Tibial artery (tissue), 4 donors: ENCODE data around the gene DYRK4.

Experiments used
- DNase-seq, 2 donors: peaks; one replicate each; pipeline ENCODE4 v3.0.0-alpha.2; 2019
- H3K27ac ChIP-seq, 2 donors: fragments of 200-600 bp; sonication (generic) in 1 of 2; 1 replicate in 1 of 2; 2 replicates in 1 of 2; pipeline ENCODE4 v1.5.1; 2018 to 2019; ENCODE audit warnings: mild to moderate bottlenecking in 1 of 2
- H3K27me3 ChIP-seq, 2 donors: fragments of 200-600 bp; sonication (generic) in 1 of 2; one replicate each; pipeline versions ENCODE4 v1.5.1 to v1.6.0; 2016 to 2019
- H3K36me3 ChIP-seq, 3 donors: fragments of 200-600 bp; sonication (generic) in 2 of 3; one replicate each; pipeline ENCODE4 v1.5.1; 2016 to 2019; ENCODE audit warnings: mild to moderate bottlenecking in 2 of 3
- H3K4me1 ChIP-seq, 4 donors: fragments of 200-600 bp; sonication (generic) in 2 of 4; 1 replicate in 3 of 4; 2 replicates in 1 of 4; pipeline ENCODE4 v1.5.1; 2016 to 2019
- H3K4me3 ChIP-seq, 2 donors: fragments of 200-600 bp; sonication (generic) in 1 of 2; 1 replicate in 1 of 2; 2 replicates in 1 of 2; pipeline ENCODE4 v1.5.1; 2018 to 2019; ENCODE audit warnings: mild to moderate bottlenecking in 2 of 2
- H3K9me3 ChIP-seq, 3 donors: fragments of 200-600 bp; sonication (generic) in 1 of 3; one replicate each; pipeline ENCODE4 v1.5.1; 2016 to 2019
- intact Hi-C: fragments of 100-400 bp; cut with DNase I; formaldehyde crosslinking; loops from one replicate; pipeline ENCODE4 v1.15.0; 2023; ENCODE audit warnings: low total_unique reads
- TF ChIP-seq, protein P1 (sequence below), 2 experiments: fragments of 200-600 bp in 1 of 2; fragments of 450-650 bp in 1 of 2; IDR thresholded peaks; one replicate each; pipeline ENCODE4 v1.5.1; 2017 to 2019; ENCODE audit warnings: antibody characterized with exemption in 2 of 2, mild to moderate bottlenecking in 1 of 2, moderate library complexity in 1 of 2

The DYRK4 gene

DNA sequence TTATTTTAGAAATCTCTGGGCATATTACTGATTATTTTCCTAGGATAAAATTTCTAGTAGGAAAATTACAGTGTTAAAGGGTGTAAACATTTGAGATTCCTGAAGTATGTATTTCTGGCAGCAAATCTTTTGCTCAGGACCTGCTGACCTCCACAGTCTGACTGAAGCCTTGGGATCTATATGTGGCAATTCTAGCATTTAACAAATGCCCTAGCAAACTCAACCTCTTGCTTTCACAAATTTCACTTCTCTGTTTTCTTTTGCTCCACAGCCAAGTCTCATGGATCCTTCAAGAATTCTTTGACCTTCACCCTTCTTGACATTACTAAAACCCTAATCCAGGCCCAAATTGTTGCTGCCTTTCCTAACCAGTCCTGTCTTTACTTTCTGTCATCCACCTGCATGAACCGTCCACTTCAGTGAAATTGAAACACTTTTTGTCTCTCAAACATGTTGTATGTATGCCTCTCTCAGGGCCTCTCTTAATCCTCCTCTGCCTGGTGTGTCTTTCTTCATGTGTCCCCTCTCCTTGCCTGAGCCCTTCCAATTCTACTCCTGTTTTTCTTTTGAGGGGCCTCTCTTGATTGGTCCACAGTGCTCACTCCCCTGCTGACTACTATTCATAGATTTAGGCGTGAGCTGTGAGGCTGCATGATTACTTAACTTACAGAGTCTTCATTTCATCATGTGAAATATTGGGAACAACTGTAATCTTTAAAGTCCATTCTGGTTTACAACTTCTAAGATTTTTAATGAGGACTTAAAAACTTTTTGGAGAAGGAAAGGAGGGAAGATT lies 5.1 kb upstream of the DYRK4 start:
- no peak for DNase-seq
- intact Hi-C loops, result loop anchor here (5.0 kb wide), 1 partner anchor 95 kb away; no protein-coding TSS in a partner anchor
- Histone ChIP-seq H3K4me1 (peaks cover 0 to 5% (median 4%) of the 10 kb centered on the region in 4 donors), H3K27ac (no peak overlapping the region), H3K36me3 (no peaks in the 10 kb centered on the region), H3K27me3 (no peaks in the 10 kb centered on the region), H3K9me3 (no peaks in the 10 kb centered on the region), H3K4me3 (no peak overlapping the region)
- TF ChIP-seq, protein P1, sequence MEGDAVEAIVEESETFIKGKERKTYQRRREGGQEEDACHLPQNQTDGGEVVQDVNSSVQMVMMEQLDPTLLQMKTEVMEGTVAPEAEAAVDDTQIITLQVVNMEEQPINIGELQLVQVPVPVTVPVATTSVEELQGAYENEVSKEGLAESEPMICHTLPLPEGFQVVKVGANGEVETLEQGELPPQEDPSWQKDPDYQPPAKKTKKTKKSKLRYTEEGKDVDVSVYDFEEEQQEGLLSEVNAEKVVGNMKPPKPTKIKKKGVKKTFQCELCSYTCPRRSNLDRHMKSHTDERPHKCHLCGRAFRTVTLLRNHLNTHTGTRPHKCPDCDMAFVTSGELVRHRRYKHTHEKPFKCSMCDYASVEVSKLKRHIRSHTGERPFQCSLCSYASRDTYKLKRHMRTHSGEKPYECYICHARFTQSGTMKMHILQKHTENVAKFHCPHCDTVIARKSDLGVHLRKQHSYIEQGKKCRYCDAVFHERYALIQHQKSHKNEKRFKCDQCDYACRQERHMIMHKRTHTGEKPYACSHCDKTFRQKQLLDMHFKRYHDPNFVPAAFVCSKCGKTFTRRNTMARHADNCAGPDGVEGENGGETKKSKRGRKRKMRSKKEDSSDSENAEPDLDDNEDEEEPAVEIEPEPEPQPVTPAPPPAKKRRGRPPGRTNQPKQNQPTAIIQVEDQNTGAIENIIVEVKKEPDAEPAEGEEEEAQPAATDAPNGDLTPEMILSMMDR (IDR thresholded peaks at IDR 0.05), result no peak

DNA sequence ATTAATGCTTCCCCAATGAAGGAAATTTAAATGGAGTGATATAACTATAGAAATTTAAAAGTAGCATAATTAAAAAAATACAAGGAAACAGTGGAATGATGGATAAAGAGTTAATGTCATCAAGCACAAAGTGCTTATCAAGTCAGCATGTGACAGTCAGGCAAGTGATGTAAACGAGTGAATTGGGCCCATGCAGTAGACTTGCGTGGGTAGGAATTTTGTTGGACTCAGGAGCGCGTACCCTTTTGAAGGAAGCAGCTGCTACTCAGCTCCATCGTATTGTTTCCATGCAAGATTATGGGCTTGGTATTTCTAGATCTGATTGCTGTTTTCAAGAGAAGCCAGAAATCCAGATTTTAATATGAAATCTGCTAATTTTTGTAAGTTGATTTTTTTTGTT lies 4.4 kb upstream of the DYRK4 start:
- intact Hi-C loops, result loop anchor here (5.0 kb wide), 1 partner anchor 95 kb away; no protein-coding TSS in a partner anchor
- Histone ChIP-seq H3K36me3 (no peaks in the 10 kb centered on the region), H3K9me3 (no peaks in the 10 kb centered on the region), H3K4me1 (peaks cover 0 to 12% (median 8%) of the 10 kb centered on the region in 4 donors), H3K4me3 (no peak overlapping the region), H3K27ac (no peak overlapping the region), H3K27me3 (no peaks in the 10 kb centered on the region)
- TF ChIP-seq, protein P1 (IDR thresholded peaks at IDR 0.05), result no peak
- DNase-seq, result no peak

GRCh38 chr12:4558171-4558570 lies 3.8 kb upstream of the DYRK4 start:
- H3K27me3 ChIP-seq, result no peaks in the 10 kb centered on the region
- no peak overlapping the region for H3K27ac ChIP-seq
- intact Hi-C loops, result loop anchor here (5.0 kb wide), 1 partner anchor 96 kb away; no protein-coding TSS in a partner anchor
- no peaks in the 10 kb centered on the region for H3K9me3 ChIP-seq
- H3K4me1 ChIP-seq, result peaks cover 0 to 13% (median 8%) of the 10 kb centered on the region in 4 donors
- H3K36me3 ChIP-seq, result no peaks in the 10 kb centered on the region
- TF ChIP-seq, protein P1 (IDR thresholded peaks at IDR 0.05), result no peak
- no peak for DNase-seq
- H3K4me3 ChIP-seq, result no peak overlapping the region

GRCh38 chr12:4563336-4563735 lies 1.3 kb downstream of the DYRK4 start:
- Histone ChIP-seq H3K9me3 (no peaks in the 10 kb centered on the region), H3K4me3 (no peak overlapping the region), H3K27me3 (no peaks in the 10 kb centered on the region), H3K27ac (no peak overlapping the region), H3K4me1 (peaks cover 0 to 13% (median 8%) of the 10 kb centered on the region in 4 donors), H3K36me3 (no peaks in the 10 kb centered on the region)
- DNase-seq, result no peak
- intact Hi-C loops, result no loop called here
- TF ChIP-seq, protein P1 (IDR thresholded peaks at IDR 0.05), result no peak

- Histone ChIP-seq H3K27ac (no peak overlapping the region), H3K36me3 (no peaks in the 10 kb centered on the region), H3K9me3 (no peaks in the 10 kb centered on the region), H3K27me3 (no peaks in the 10 kb centered on the region), H3K4me3 (no peak overlapping the region), H3K4me1 (peaks cover 0 to 13% (median 8%) of the 10 kb centered on the region in 4 donors)
- intact Hi-C loops, result no loop called here
- TF ChIP-seq, protein P1 (IDR thresholded peaks at IDR 0.05), result no peak
- no peak for DNase-seq
Measured at GRCh38 chr12:4564818-4565217, 2.8 kb downstream of the DYRK4 start.
